H1 (cell line): ENCODE data around the gene ABHD8. TPM values are rescaled to one million over a fixed set of nuclear protein-coding genes. Genes with fewer than 3 reads are reported as not detected.

Source experiments
- POLR2A ChIP-seq, 2 experiments: IDR thresholded peaks; 1 replicate in 1 of 2; 2 replicates in 1 of 2; pipeline ENCODE4 v1.6.1; 2011; ENCODE audit warnings: low read depth in 2 of 2, low read length in 2 of 2, mild to moderate bottlenecking in 2 of 2; ENCODE audit errors: control extremely low read depth in 1 of 2
- TEAD4 ChIP-seq: IDR thresholded peaks from 2 replicates; pipeline ENCODE4 v1.6.1; 2012; ENCODE audit warnings: low read depth, low read length, inconsistent platforms, mixed read lengths
- polyA plus RNA-seq, 7 experiments: library from polyadenylated mRNA; depleted of rRNA in 3 of 7; stranded (reverse) in 5 of 7; unstranded in 2 of 7; fragments of >200 nt in 5 of 7; fragments of 200-250 nt in 2 of 7; gene quantifications; 1 replicate in 5 of 7; 2 replicates in 1 of 7; 4 replicates in 1 of 7; pipeline versions ENCODE4 v1.2.1 to v1.2.3, GENCODE V29; 2011 to 2013; ENCODE audit warnings: missing spikeins in 2 of 7, mixed read lengths in 2 of 7
- total RNA-seq: library from RNA; stranded (reverse); fragmentation: NEBNext Ultra II Directional; extraction: Animal tissue kit (Norgen Biotek cat#: 25700); gene quantifications from 2 replicates; pipeline ENCODE4 v1.2.1, GENCODE V29; 2021

ABHD8 gene
- total and polyA plus RNA-seq, 2 of the 8 experiments (the other 6 are each of a cell fraction or from before 2014, with no cell fraction given): 11.3 to 18.7 TPM

DNA sequence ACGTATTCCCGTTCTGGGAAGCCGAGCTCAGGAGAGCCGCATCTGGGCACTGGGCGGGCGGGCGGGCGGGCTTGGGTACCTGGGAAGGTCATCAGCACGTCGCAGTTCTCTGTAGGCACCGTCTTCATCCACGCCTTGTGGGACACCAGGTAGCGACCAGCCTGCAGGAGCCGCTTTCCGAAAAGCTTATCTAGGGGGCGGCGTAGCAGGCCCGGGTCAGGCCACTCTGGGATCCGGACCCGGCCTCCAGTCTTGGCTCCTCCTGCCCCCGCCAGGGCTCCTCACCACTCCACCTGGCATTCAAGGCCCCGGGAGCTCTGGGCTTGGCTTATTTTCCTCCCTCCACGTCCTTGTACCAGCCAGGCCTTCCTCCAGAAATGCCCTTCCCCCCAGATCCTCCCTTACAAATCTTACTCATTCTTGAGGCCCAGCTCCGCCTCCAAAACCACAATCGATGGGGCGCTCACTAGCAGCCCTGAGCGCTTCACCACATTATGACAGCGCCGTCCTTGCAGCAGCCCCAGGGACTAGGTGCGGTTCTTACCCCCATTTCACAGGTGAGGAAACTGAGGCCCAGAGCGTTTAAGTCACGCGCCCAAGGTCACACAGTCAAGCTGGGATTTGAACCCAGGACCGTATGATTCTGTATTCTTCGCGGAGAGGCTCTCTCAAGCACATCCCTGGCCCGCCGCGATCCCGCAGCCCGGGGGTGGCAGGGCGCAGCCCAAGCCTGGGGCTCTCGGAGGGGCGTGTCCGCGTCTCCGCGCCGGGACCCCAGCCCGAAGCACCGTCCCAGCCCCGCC is 30.6 kb upstream of the ABHD8 start (continued):
- no peak for TF ChIP-seq TEAD4
- TF ChIP-seq POLR2A (IDR thresholded peaks at IDR 0.05; ENCODE audit: control extremely low read depth in 1 of 2, low read depth in 2 of 2, low read length in 2 of 2): no peak
